GM12878 (cell line): ENCODE data around the gene CIB4.

ENCODE experiments used
- ASH2L ChIP-seq: fragments of 300-600, 200-600 bp; sonication (generic); IDR thresholded peaks from 2 replicates; pipeline ENCODE4 v1.6.1; 2017; ENCODE audit warnings: low read depth, mild to moderate bottlenecking, borderline replicate concordance
- CTCF ChIP-seq, 3 experiments: IDR thresholded peaks in 2 of 3; conservative IDR thresholded peaks in 1 of 3; 2 replicates each; pipeline ENCODE4 v1.5.1; 2011; ENCODE audit warnings: low read depth in 3 of 3, low read length in 3 of 3, mild to moderate bottlenecking in 3 of 3, control low read depth in 2 of 3, moderate library complexity in 2 of 3, inconsistent platforms in 1 of 3, mixed read lengths in 1 of 3; ENCODE audit not compliant: control insufficient read depth in 2 of 3, insufficient read depth in 1 of 3; ENCODE audit errors: extremely low read depth in 1 of 3
- HDAC2 ChIP-seq: fragments of 200-600 bp; sonication (generic); IDR thresholded peaks from 2 replicates; pipeline ENCODE4 v1.6.1; 2017
- PML ChIP-seq: IDR thresholded peaks from 2 replicates; pipeline ENCODE4 v1.6.1; 2012; ENCODE audit warnings: low read length, inconsistent platforms

GRCh38 chr2:26670931-26671460, 29.8 kb upstream of the CIB4 start:
- TF ChIP-seq CTCF (IDR thresholded peaks at IDR 0.05 in 2 of 3, conservative IDR thresholded peaks at IDR 0.05 in 1 of 3; ENCODE audit: control insufficient read depth in 2 of 3, extremely low read depth in 1 of 3, insufficient read depth in 1 of 3, low read depth in 3 of 3, low read length in 3 of 3) = no peak
- no peak for TF ChIP-seq ASH2L
- no peak for TF ChIP-seq HDAC2
- no peak for TF ChIP-seq PML
